Stimulated activated CD8-positive, alpha-beta memory T cell treated with anti-CD3 and anti-CD28 coated beads, Interleukin-4, amount 100 ng/mL, for 4 hours (primary cell): ENCODE results near the gene CNTN4.
"Not testable (repeated sequence)": the region's sequence is repeated elsewhere in the genome, so short reads cannot be mapped to it uniquely, and the experiment has no call there.

ENCODE experiments used
- DNase-seq, 2 donors: peaks; one replicate each; pipeline ENCODE4 v3.0.0-alpha.2; 2020; ENCODE audit warnings: low read depth in 2 of 2, low spot score in 1 of 2

Gene CNTN4

DNA sequence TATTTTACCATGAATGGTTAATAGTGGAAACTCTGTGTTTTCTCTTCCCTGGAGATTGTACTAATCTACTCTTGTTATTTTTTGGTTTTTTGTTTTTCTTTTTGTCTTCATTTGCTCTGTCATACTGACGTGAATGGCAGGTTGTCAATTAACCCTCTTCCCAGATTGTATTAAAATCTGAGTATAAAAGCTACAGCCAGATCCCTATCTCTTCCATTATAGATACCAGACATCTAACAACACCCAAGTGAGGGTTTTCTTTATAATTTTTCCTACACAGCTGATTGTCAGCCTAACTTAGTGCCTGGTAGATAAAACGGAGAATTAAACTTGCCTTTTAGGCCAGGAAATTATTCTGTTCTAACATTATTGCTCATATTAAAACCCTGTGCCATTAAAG, 848.9 kb downstream of the CNTN4 start:
- no peak for DNase-seq

DNA sequence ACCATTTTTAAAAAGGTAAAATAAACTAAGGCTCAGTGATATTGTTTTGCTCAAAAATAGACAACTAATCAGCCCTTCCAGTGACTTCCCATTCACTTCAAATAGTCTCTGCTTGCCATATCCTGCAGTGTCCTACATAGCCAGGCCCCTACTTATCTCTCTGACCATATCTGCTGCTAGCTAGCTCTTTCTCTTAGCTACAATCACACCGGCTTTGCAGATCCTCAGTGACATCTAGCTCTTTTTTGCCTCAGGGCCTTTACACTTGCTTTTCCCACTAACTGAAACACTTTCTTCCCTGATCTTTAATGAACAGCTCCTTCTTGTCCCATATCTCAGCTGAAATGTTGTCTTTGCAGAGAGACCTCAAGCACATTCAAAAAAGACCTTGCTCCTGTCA, 850.2 kb downstream of the CNTN4 start:
- no peak for DNase-seq

DNA sequence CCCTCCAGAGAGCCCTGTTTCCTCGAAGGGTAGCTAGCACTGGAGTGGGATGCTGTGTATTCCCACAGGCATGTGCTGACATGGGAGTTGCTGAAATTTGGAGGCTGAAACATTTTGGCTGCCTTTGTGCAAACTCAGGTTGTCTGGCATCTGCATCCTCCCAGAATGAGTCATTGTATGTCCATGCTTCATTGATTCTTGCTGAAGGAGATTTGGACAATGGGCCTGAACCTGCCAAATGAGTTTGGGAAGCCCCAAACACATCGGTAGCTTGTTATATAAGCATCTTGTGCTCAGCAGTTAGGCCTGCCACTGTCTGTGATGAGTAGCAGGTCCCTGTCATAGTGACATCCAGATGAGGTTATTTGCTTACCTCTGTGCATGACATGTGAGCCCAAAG, 851.5 kb downstream of the CNTN4 start:
- DNase-seq: no peak

DNA sequence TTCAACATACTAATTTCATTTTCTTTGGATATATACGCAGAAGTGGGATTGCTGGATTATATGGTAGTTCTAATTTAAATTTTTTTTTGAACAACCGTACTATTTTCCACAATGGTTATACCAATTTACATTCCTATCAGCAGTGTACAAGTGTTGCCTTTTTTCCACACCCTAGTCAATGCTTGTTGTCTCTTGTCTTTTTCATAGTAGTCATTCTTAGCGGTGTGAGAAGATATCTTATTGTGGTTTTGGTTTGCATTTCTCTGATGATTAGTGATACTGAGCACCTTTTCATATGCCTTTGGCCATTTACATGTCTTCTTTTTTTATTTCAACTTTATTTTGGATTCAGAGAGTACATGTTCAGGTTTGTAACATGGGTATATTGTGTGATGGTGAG, 858.4 kb downstream of the CNTN4 start:
- DNase-seq: no peak

DNA sequence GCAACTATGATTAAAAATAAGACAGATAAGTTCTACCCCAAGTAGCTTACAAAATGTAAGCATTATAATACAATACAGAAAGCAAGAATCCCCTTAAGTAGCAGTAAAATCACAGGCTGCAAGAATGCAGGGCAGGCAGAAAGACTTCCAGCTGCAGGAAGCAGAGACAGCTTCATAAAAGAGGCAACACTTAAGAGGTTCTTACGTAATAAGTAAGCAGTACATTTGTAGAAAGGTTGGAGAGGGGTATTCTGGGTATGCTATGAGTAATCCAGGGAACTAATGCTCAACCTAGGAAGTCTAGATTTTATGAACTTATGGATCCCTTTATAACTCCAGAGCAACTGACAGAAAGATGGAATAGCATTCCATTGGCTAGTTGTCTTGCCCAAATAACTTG, 859.9 kb downstream of the CNTN4 start:
- DNase-seq: no peak

DNA sequence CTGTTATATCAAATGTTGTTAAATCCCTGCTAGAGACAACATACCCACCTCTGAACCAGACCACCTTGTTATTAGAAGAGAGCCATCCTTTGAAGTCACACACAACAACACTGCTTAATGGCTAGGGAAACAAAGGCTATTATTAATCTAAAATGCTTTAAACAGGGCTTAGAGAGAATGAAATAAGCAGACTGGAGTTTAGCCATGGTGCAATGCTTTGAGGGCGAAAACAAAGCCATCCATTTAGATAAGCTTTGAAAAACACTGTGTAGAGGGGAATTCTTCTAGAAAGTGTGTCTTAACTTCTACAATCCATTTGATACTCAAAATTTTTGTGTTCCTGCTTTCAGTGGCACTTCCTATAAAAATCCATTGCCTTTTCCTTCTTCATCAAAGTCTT, 862.9 kb downstream of the CNTN4 start:
- DNase-seq: no peak

DNA sequence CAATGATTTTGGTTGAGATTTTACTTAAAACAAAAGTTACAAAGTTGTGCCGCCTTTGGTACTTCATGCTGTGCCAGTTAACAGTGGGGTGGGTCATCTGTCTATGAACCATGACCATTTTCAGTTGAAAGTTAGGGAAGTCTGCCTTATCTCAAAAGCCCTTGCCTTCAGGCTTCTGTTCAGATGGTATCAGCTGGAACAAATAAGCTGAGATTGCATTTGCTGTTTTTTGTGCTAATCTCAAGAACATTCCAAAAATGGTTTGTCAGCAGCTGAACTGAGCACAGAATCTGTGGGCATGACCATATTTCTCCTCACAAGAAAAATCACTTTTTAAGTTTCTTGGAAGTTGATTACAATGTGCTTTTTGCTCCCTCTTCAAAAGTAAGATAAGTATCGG, 869.2 kb downstream of the CNTN4 start:
- DNase-seq: no peak

DNA sequence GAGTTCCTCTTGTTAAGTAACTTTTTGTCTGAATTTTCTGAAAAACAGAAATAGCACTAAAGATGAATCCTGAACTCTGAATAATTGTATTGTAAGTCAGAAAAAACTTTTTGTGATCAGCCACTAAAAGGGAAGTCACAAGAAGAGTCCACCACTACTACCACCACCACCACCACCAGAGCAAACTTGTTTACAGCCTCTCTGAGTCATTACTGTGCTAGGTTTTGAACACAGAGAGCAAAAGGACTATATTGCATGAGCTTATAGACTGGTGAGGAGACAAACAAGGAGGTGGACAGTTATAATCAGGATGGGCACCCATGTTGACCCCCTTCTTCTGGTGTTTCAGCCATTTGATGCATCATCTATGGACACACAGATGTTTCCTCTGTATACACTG, 869.8 kb downstream of the CNTN4 start:
- DNase-seq: no peak

DNA sequence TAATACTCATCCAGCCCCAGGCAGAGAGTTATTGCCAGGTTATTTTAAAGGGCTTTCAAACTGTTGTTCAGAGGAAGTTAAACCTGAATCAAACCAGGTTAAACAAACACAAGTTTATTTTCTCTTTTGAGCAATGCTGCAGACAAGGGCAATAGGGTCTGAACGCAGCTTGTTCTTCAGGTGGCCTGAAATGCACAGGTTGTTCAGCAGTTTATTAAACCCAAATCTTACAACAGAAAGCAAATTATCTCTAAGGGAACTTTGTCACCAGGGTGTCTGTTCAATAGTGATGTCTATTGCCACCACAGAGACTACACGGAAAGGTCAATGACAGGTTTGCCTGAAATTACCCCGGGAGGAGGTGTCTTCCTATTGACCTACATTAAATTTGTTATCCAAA, 877.5 kb downstream of the CNTN4 start:
- no peak for DNase-seq

DNA sequence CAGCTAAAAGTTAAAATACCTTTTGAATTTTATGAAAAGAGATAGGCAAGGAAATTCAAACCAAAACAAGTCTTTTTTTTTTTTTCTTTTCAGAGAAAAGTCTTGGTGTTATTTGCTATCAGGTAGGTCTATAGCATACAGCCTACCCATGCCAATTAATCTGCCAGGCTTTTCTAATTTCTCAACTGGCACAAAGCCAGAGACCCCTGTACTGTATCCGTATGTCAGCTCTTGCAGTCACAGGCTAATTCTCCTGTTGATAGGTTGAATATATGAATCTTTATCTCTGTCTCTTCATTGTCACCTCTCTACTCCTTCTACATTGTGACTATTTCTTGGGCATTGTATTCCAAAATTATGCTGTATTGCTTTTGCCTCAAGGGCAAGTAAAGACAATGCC, 878.1 kb downstream of the CNTN4 start:
- DNase-seq: no peak

DNA sequence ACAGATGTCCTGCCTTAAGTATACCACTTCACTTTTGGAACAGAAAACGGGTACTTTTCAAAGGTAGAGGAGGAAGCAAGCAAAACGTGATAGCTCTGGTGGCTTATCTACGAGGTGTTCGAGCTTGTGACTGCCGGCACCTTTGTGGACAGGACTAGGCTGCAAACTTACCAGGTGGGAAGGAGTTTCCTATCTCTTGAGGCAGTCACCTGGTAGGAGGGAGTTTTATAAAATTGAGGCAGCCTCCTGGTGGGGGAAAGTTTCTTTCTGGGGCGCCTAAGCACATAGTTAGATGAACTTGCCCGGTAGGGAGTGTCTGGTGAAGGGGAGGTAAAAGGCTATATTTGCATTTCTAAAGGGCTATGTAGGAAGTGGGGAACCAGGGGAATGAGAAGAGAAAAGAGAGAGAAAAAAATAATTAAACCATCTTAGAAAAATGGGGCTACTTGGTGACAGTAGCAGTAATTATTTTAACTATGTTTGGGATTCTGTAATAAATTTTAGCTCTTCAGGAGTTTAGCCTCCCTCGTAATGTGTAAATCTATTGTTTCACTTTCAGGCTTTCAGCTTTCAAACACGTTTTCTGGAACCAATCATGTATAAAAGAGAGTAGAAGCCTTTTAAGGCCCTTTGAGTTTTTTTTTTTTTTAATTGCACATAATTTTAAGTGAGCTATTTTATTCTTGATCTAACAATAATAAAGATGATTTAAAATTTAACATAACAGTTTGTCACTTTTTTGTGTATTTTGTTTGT, 880.5 kb downstream of the CNTN4 start:
- no peak for DNase-seq

DNA sequence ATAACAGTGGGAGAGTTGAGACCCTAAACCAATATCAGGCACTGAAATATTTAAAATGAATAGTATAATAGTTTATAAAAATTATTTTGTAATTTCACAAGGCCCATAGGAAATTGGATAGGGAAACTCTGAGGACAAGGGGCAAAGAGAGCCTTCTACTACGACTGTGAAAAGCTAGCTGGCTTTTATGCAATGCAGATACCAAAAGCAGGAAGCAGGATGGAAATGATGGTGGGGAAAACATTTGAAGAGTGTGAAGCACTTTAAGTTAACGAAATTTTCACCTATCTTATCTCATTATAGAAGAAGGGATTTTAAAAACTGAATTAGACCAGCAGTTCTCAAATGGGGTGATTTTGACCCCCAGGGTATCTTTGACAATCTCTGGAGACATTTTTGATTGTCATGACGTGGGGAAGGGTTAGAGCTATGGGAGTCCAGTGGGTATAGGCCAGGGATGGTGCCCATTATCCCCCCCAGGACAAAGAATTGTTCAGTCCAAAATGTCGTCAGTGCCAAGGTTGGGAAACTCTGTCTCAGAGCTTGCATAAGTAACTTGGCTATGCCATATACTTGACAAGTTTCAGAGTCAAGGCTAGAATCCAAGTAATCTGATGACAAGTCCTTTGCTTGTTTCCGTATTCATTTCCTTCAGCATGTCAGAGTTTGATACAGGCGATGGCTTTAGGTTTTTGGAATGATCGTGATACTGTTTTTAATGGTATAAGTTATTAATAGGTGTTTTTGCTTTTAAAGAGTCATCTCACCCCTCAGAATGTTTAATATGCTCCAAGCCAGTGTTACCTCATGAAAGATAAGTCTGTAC, 885.6 kb downstream of the CNTN4 start:
- no peak for DNase-seq

DNA sequence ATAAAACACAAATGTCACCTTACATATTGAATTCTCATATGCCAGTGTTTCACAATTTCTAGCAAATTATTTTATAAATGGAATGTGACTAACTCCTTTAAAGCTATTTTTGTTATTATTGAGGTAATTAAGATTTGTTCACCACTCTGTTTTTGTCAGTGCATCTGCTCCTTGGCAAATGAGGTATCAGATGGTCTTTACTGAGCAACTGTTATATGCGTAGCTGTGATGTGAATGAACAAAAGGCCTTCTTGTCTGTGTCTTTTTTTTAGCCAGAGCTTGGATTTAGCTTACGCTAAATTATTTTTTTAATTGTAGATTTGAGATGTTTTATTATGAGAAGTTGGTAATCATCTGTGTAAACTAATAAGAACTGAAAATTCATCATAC, 886.2 kb downstream of the CNTN4 start:
- no peak for DNase-seq

DNA sequence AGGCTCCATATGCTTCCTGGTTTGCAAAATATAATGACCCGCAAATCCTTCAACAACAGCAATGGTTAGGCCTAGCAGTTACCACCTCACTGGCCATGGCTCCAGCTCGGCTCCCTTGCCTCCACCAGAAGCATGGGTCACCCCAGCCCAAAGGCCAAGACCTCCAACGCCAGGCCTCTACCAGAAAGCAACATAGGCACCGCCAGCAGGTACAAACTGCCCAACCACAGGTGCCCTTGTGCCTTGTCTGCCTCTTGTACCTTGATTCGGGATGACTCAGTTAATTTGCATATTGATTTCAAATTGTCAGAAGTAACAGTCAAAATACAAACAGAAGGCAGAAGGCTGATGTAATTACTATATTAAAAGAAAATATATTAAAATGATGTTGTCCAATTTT, 886.8 kb downstream of the CNTN4 start:
- no peak for DNase-seq

DNA sequence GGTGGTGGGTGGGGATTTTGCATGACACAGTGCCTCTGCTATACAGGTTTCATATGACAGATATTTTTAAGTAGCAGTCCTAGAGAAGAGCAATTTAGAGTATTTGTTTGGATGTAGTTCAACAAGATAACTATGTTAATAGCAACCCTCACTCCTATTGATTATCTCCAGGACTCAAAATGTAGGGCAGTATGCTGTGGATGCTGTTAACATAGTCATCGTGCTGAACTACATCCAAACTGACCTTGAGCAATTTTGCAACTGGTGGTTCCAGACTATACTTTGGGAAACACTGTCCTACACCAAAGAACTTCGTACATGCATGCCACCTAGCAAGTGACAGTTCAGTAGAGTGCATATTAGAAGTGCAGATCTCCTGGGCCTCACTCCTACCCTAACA, 893.9 kb downstream of the CNTN4 start:
- DNase-seq: no peak

DNA sequence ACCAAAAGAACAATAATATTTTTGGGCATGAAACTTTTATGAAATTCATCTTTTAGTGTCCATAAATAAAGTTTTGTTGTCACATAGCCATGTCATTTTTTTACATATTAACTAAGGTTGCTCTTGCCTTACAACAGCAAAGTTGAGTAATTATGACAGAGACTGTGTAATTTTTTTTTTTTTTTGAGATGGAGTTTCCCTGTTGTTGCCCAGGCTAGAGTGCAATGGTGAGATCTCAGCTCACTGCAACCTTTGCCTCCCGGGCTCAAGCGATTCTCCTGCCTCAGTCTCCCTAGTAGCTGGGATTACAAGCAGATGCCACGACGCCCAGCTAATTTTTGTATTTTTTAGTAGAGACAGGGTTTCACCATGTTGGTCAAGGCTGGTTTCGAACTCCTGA, 894.5 kb downstream of the CNTN4 start:
- DNase-seq: not testable (repeated sequence)

DNA sequence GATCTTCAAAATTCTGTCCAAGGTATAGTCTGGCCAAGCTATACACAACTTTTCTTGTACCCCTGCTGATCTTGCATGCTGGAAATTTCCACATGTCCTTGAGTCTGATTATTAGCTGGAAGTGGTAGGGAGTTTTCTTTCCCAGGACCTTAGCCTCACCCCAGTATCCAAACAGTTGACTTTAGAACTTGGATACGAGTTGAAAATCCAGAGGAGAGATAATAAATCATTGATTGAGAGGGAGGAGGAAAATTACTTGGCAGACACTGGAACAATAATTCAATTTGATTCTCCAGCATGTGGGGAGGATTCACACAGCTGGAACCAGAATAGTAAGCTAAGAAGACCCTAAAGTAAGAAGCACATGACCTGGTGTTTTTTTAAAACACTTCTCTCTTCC, 895.1 kb downstream of the CNTN4 start:
- no peak for DNase-seq

DNA sequence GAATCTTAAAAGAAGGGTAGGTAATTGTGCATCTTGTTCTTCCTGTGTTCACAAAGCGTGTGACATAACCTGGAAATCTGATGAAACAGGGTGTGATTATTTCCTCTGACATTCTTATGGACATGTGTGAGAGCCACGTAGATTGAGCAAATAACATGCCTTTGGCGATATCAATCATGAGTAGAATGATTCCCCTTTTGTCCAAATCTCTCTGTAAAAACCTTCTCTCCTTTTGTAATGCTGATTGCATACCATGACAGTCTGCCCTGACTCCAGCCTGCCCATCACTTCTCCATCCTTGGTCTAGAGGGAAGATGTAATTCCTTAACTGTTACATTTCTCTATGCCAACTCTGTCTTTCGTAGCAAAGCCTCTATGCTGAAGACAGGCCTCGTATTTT, 896.5 kb downstream of the CNTN4 start:
- DNase-seq: no peak

DNA sequence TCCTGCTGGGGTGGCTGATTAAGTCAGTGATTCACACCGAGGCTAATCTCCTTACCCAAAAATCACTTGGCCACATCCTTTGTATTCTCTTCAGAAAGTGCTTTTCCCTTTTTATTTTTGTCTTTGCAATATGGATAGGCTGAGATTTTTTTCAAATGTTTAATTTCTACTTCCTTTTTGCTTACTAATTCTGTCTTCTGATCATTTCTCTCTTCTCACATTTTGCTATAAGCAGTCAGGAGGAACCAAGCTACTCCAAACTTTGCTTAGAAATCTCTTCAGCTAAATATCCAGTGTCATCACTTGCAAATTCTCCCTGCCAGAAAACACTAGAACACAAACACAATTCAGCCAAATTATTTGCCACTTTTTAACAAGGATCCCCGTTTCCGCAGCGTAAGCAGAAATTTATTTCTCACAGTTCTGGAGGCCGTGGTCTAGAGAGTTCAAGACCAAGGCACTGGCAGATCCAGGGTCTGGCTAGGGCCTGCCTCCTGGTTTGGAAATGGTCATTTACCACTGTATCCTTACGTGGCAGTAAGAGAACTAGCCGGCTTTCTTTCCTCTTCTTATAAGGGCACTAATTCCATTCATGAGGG, 906.6 kb downstream of the CNTN4 start:
- DNase-seq: no peak

DNA sequence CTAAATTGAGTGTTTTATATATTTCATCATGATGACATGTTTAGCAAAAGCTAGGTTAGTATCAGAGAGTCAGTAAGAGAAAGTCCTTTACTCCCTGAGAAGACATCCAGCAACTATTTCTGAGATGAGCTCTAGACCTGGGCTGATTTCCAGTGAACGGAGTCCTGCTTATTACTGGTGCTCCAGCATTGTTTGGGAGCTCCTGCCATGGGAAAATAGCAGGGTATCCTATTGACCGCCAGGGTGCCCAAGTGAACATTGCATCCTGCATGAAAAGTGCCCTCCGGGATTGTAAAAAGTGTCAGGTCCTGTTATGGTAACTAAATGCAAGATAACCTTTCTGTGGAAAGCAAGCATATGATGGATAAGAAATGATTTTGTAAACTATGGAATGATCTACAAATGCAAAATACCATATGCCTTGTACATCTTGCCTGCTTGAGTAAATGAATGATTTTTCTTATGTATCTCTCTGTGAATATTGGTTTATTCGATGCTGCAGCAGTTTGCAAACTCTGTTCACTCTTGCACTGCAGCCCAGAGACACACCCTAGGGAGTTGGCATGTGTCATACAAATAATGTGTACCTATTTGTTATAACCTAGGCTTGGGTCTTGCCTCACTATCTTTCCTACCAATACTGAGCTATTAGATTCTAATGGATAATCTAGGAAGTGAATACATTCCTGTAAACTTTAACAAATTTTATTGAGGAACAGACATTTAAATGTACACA, 914.8 kb downstream of the CNTN4 start:
- no peak for DNase-seq

DNA sequence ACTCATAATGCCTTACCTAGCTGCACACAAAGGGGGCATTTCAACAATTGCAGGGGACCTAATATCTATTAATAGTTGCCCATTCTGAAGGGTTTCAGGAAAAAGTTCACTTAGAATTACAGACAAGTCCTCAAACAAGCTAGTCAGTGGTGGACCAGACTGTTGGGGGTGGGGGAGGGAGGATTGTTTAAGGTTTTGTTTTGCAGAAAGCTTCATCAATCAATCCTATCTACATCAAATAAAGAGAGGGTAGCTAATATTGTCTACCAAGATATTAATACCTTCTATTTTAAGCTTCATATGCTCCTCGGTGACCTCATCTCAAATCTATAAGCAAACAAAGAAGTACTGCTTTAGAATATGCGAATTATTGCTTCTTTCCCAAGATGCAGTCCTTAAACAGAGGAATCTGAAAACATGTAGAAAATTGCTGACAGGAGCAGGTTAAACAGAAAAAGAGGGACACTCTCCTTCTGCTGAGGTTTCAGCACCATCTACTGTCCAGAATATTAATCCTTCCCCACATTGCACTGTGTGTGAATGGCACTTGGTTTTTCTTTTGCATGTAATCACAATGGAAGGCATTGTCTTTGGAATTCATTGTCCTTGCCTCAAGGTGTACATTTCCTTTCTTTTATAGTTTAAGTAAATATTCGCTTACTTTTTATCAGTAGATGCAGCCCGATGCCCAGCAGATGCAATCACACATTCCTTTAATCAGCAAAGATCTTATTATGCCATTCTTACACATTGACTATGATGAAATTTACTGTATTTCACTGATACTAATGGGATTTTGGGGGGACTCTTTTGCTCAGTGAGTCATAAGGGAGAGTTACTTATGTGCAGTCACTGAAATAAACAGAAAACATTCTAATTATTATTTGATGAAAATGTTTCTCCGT, 916.8 kb downstream of the CNTN4 start:
- no peak for DNase-seq
